Nephron progenitor cell (in vitro differentiated cells): Measurements from ENCODE around the gene TTYH1.

Experiments used
- DNase-seq: peaks from one replicate; pipeline ENCODE4 v3.0.0; 2021
- H3K27ac Mint-ChIP-seq: 2 replicates; pipeline ENCODE4 v1.8.0; 2021; ENCODE audit warnings: mild to moderate bottlenecking, moderate library complexity, mixed read lengths
- H3K27me3 Mint-ChIP-seq: 2 replicates; pipeline ENCODE4 v1.8.0; 2021; ENCODE audit warnings: mild to moderate bottlenecking, low read depth, mixed read lengths; ENCODE audit not compliant: poor library complexity
- H3K36me3 Mint-ChIP-seq: 2 replicates; pipeline ENCODE4 v1.8.0; 2021; ENCODE audit warnings: low read depth, mixed read lengths
- H3K4me1 Mint-ChIP-seq: 2 replicates; pipeline ENCODE4 v1.8.0; 2021; ENCODE audit warnings: mixed read lengths
- H3K4me3 Mint-ChIP-seq: 2 replicates; pipeline ENCODE4 v1.8.0; 2021; ENCODE audit warnings: mild to moderate bottlenecking, moderate library complexity, mixed read lengths
- H3K9me3 Mint-ChIP-seq: 2 replicates; pipeline ENCODE4 v1.8.0; 2021; ENCODE audit warnings: mild to moderate bottlenecking, moderate library complexity, mixed read lengths
- CTCF ChIP-seq: fragments of 200-600 bp; sonication (generic); IDR thresholded peaks from 2 replicates; pipeline ENCODE4 v1.5.0; 2021; ENCODE audit warnings: antibody characterized with exemption

The TTYH1 gene

DNA sequence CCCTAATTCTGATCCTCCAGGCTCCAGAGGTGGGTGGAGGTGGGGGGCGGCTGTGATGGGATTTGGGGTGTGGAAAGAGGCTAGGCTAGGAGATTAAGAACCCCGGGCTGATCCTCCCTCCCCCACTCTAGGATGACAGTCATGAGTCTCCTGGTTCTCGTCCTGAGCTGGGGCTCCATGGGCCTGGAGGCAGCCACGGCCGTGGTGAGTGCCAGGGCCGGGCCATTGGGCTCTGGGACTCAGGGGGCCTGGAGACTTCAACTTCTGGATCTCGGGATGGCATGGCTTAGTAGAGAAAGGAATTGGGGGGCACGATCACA is 13.9 kb downstream of the TTYH1 start:
- peaks cover 22% of the 10 kb centered on the region for H3K27me3 Mint-ChIP-seq
- H3K27ac Mint-ChIP-seq: no peak overlapping the region
- H3K9me3 Mint-ChIP-seq: no peaks in the 10 kb centered on the region
- DNase-seq: no peak
- no peak for TF ChIP-seq CTCF
- peak overlapping the region; percentile 50 for H3K4me3 Mint-ChIP-seq
- peaks cover 24% of the 10 kb centered on the region for H3K4me1 Mint-ChIP-seq
- H3K36me3 Mint-ChIP-seq: peaks cover under 1% of the 10 kb centered on the region

DNA sequence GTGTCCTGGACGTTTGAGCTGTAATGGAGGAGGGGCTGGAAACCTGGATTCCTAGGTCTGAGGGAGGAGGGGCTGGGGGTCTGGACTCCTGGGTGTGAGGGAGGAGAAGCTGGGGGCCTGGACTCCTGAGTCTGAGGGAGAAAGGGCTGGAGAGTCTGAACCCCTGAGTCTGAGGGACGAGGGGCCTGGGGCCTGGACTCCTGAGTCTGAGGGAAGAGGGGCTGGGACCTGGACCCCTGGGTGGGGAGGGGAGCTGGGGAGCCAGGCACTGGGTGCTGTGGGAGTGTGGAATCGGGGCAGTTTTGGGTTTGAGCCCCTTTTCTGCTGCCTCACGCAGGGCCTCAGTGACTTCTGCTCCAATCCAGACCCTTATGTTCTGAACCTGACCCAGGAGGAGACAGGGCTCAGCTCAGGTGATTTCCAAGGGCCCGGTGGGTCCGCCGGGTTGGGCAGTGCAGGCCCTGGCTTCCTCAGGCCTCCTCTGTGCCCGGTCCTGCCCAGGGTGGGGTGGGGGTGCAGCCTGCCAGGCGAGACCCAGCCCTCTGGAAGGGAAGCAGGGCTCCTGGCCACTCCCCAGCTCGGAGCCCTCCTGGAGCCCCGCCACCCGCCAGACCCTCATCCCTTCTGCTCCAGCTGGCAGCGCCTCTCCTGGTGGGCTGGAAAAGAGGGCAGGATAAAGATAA is 14.4 kb downstream of the TTYH1 start:
- H3K27ac Mint-ChIP-seq: no peak overlapping the region
- peak overlapping the region; percentile 58 for H3K4me3 Mint-ChIP-seq
- no peaks in the 10 kb centered on the region for H3K9me3 Mint-ChIP-seq
- peaks cover 5% of the 10 kb centered on the region for H3K36me3 Mint-ChIP-seq
- TF ChIP-seq CTCF: no peak
- DNase-seq: no peak
- H3K4me1 Mint-ChIP-seq: peaks cover 27% of the 10 kb centered on the region
- H3K27me3 Mint-ChIP-seq: peaks cover 22% of the 10 kb centered on the region

GRCh38 chr19:54430306-54431254 is 15.3 kb downstream of the TTYH1 start:
- peaks cover 13% of the 10 kb centered on the region for H3K27me3 Mint-ChIP-seq
- TF ChIP-seq CTCF: peak; percentile 26
- H3K4me3 Mint-ChIP-seq: peak overlapping the region; percentile 77
- H3K4me1 Mint-ChIP-seq: peaks cover 34% of the 10 kb centered on the region
- peak; percentile 91 for DNase-seq
- H3K36me3 Mint-ChIP-seq: peaks cover 5% of the 10 kb centered on the region
- H3K9me3 Mint-ChIP-seq: no peaks in the 10 kb centered on the region
- no peak overlapping the region for H3K27ac Mint-ChIP-seq

DNA sequence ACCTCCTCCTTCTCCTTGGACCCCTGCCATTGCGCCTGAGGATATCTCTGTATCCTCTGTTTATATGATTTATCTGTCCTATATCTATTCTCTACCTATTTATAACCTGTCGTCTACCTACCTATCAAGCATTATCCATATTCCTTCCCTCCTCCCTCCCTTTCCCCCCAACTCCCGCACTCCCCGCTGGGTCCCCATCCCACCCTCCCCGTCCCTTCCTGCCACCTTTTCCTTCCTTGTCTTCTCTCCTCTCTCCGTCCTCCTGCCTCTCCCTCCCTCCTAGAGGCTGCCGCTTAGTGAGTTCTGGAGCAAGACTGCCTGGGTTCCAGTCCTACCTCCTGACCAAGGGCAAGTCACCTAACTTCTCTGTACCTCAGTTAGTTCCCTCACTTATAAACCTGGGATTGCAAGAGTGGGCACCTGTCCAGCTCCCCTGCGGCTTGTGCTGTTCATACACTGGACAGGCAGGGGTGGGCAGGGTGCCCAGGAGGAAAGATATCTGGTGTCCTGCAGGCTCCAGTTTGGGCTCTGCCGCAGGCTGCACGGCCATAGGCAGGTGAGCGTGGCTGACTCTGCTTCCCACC is 16.1 kb downstream of the TTYH1 start:
- H3K4me3 Mint-ChIP-seq: peak overlapping the region; percentile 77
- DNase-seq: no peak

GRCh38 chr19:54432144-54432738 is 17.0 kb downstream of the TTYH1 start:
- Mint-ChIP-seq H3K27me3 (peaks cover 3% of the 10 kb centered on the region), H3K36me3 (peaks cover 10% of the 10 kb centered on the region), H3K4me1 (peaks cover 42% of the 10 kb centered on the region), H3K27ac (peak overlapping the region; percentile 54), H3K9me3 (no peaks in the 10 kb centered on the region), H3K4me3 (no peak overlapping the region)
- no peak for DNase-seq
- no peak for TF ChIP-seq CTCF

More for the DNA sequence above, 16.1 kb downstream of the TTYH1 start:
- no peak overlapping the region for H3K27ac Mint-ChIP-seq
- H3K36me3 Mint-ChIP-seq: peaks cover 5% of the 10 kb centered on the region
- peaks cover 6% of the 10 kb centered on the region for H3K27me3 Mint-ChIP-seq
- peaks cover 39% of the 10 kb centered on the region for H3K4me1 Mint-ChIP-seq
- no peaks in the 10 kb centered on the region for H3K9me3 Mint-ChIP-seq
- TF ChIP-seq CTCF: no peak
